HepG2 (cell line): ENCODE data around the gene GRK4. TPM values are rescaled to one million over a fixed set of nuclear protein-coding genes. Genes with fewer than 3 reads are reported as not detected.

ENCODE experiments used
- HNF1A ChIP-seq, 2 experiments: sonication (generic) in 1 of 2; formaldehyde crosslinking in 1 of 2; IDR thresholded peaks; 2 replicates each; pipeline versions ENCODE4 v1.4.0 to v1.6.1; 2016 to 2020; ENCODE audit warnings: borderline replicate concordance in 1 of 2, low read depth in 1 of 2, mild to moderate bottlenecking in 1 of 2, missing genetic modification reagents in 1 of 2
- HNF4G ChIP-seq, 2 experiments: sonication (generic) in 1 of 2; formaldehyde crosslinking in 1 of 2; IDR thresholded peaks; 2 replicates each; pipeline versions ENCODE4 v1.4.0 to v1.6.1; 2011 to 2020; ENCODE audit warnings: borderline replicate concordance in 2 of 2, low read depth in 2 of 2, mild to moderate bottlenecking in 2 of 2, low read length in 1 of 2, missing genetic modification reagents in 1 of 2, moderate library complexity in 1 of 2
- KAT7 ChIP-seq: IDR thresholded peaks from 2 replicates; pipeline ENCODE4 v1.6.1; 2018; ENCODE audit warnings: borderline replicate concordance, missing compliant biosample characterization
- KIAA2018 ChIP-seq: sonication (generic); formaldehyde crosslinking; IDR thresholded peaks from 2 replicates; pipeline ENCODE4 v1.5.0; 2020; ENCODE audit warnings: mild to moderate bottlenecking, missing genetic modification reagents, borderline replicate concordance
- MEIS2 ChIP-seq: sonication (generic); formaldehyde crosslinking; IDR thresholded peaks from 2 replicates; pipeline ENCODE4 v1.9.0; 2021; ENCODE audit warnings: mild to moderate bottlenecking, missing genetic modification reagents
- NR2C2 ChIP-seq: sonication (generic); formaldehyde crosslinking; IDR thresholded peaks from 2 replicates; pipeline ENCODE4 v1.4.0; 2020; ENCODE audit warnings: missing genetic modification reagents, mild to moderate bottlenecking, moderate library complexity, borderline replicate concordance
- SIX4 ChIP-seq: sonication (generic); formaldehyde crosslinking; IDR thresholded peaks from 2 replicates; pipeline ENCODE4 v1.4.0; 2020; ENCODE audit warnings: missing genetic modification reagents
- SP140L ChIP-seq: sonication (generic); formaldehyde crosslinking; IDR thresholded peaks from 2 replicates; pipeline ENCODE4 v1.4.0; 2020; ENCODE audit warnings: missing genetic modification reagents, borderline replicate concordance
- TCF7L2 ChIP-seq: IDR thresholded peaks from 2 replicates; pipeline ENCODE4 v1.6.1; 2011; ENCODE audit warnings: mild to moderate bottlenecking, low read depth, low read length, moderate library complexity
- XRCC5 ChIP-seq: fragments of 200-400 bp; formaldehyde crosslinking; optimal IDR thresholded peaks from 2 replicates; pipeline ENCODE3; 2017; ENCODE audit warnings: mild to moderate bottlenecking, low read length
- ZBTB20 ChIP-seq: sonication (generic); formaldehyde crosslinking; IDR thresholded peaks from 2 replicates; pipeline ENCODE4 v1.8.1; 2023; ENCODE audit warnings: missing genetic modification reagents, low read depth, mild to moderate bottlenecking, borderline replicate concordance
- ZNF101 ChIP-seq: sonication (generic); formaldehyde crosslinking; IDR thresholded peaks from 2 replicates; pipeline ENCODE4 v1.4.0; 2020; ENCODE audit warnings: mild to moderate bottlenecking, low read depth, missing genetic modification reagents, borderline replicate concordance
- ZNF3 ChIP-seq: IDR thresholded peaks from 2 replicates; pipeline ENCODE4 v1.7.0; 2017; ENCODE audit warnings: inconsistent platforms
- ZNF790 ChIP-seq: sonication (generic); formaldehyde crosslinking; IDR thresholded peaks from 2 replicates; pipeline ENCODE4 v1.8.0; 2022; ENCODE audit warnings: missing genetic modification reagents, mild to moderate bottlenecking, borderline replicate concordance
- ZNF879 ChIP-seq: sonication (generic); formaldehyde crosslinking; IDR thresholded peaks from 2 replicates; pipeline ENCODE4 v1.8.1; 2023; ENCODE audit warnings: missing genetic modification reagents
- polyA plus RNA-seq, 8 experiments: library from polyadenylated mRNA; depleted of rRNA in 3 of 8; stranded (reverse) in 7 of 8; unstranded in 1 of 8; fragments of >200 nt; fragmentation: Illumina TruSeq in 4 of 8; extraction: Trizol in 4 of 8; gene quantifications; 2 replicates each; pipeline versions ENCODE4 v1.2.1 to v1.2.3, GENCODE V29; 2011 to 2016; ENCODE audit warnings: low read depth in 4 of 8, missing spikeins in 1 of 8, mixed read lengths in 1 of 8; ENCODE audit not compliant: insufficient read depth in 1 of 8
- total RNA-seq, 5 experiments: library from RNA; depleted of rRNA; stranded (reverse); fragments of >200 nt; fragmentation: Illumina TruSeq; extraction: Trizol; gene quantifications; 2 replicates each; pipeline ENCODE4 v1.2.3, GENCODE V29; 2016; ENCODE audit warnings: low read depth in 1 of 5

GRK4 gene
- total and polyA plus RNA-seq, 2 of the 13 experiments (the other 11 are each of a cell fraction or from before 2014, with no cell fraction given), result 1.8 to 2.0 TPM

GRCh38 chr4:2934813-2935761 is 28.3 kb upstream of the GRK4 start (continued):
- TF ChIP-seq ZNF879, result no peak
- TF ChIP-seq SIX4 (CRISPR knock-in tag), result no peak
- no peak for TF ChIP-seq HNF4G (IDR thresholded peaks at IDR 0.05; ENCODE audit: borderline replicate concordance, low read depth, low read length)
- TF ChIP-seq HNF4G (CRISPR knock-in tag; IDR thresholded peaks at IDR 0.05; ENCODE audit: borderline replicate concordance, low read depth), result no peak
- TF ChIP-seq SP140L, result no peak
- no peak for TF ChIP-seq ZBTB20 (CRISPR knock-in tag)
- no peak for TF ChIP-seq HNF1A (IDR thresholded peaks at IDR 0.05; ENCODE audit: low read depth)
- peak; percentile 56; the same call in 1 of the 2 replicates for TF ChIP-seq HNF1A (CRISPR knock-in tag; IDR thresholded peaks at IDR 0.05; ENCODE audit: borderline replicate concordance)
- no peak for TF ChIP-seq ZNF101 (CRISPR knock-in tag)
- no peak for TF ChIP-seq ZNF3 (CRISPR knock-in tag)
- no peak for TF ChIP-seq XRCC5
- peak; percentile 63 for TF ChIP-seq NR2C2 (CRISPR knock-in tag)
- 0 out of 2 replicates have a peak, but pooled peaks have one; percentile 38 for TF ChIP-seq KAT7 (CRISPR knock-in tag)
- TF ChIP-seq ZNF790, result 0 out of 2 replicates have a peak, but pooled peaks have one; percentile 48
- no peak for TF ChIP-seq MEIS2 (CRISPR knock-in tag)
- TF ChIP-seq KIAA2018, result no peak
- TF ChIP-seq TCF7L2, result no peak
